A673 (cell line): Measurements from ENCODE around the gene ITM2C.

ENCODE experiments used
- CTCF ChIP-seq: fragments of 300-800, 200-600 bp; sonication (generic); conservative IDR thresholded peaks from 2 replicates; pipeline ENCODE4 v1.5.1; 2017; ENCODE audit warnings: low read depth, mild to moderate bottlenecking, antibody characterized with exemption, low read length, moderate library complexity, mixed read lengths
- EZH2 ChIP-seq: fragments of 200-600 bp; sonication (generic); IDR thresholded peaks from 2 replicates; pipeline ENCODE4 v1.6.1; 2017; ENCODE audit warnings: borderline replicate concordance, low read depth, mild to moderate bottlenecking, mixed read lengths, antibody characterized with exemption, low read length; ENCODE audit not compliant: poor library complexity, severe bottlenecking

- TF ChIP-seq CTCF, result no peak
- TF ChIP-seq EZH2, result no peak
Measured at GRCh38 chr2:230830428-230830827, 34.3 kb upstream of the ITM2C start.
